ENCODE data around the gene PTPN1.
"Not testable (repeated sequence)": the region's sequence is repeated elsewhere in the genome, so short reads cannot be mapped to it uniquely, and the experiment has no call there.

The PTPN1 gene

GRCh38 chr20:50594231-50594590 is 84.0 kb downstream of the PTPN1 start:
- no peak for DNase-seq

GRCh38 chr20:50594591-50595432 is 84.6 kb downstream of the PTPN1 start:
- no peak for DNase-seq

GRCh38 chr20:50595433-50595895 is 85.3 kb downstream of the PTPN1 start:
- DNase-seq = no peak

DNA sequence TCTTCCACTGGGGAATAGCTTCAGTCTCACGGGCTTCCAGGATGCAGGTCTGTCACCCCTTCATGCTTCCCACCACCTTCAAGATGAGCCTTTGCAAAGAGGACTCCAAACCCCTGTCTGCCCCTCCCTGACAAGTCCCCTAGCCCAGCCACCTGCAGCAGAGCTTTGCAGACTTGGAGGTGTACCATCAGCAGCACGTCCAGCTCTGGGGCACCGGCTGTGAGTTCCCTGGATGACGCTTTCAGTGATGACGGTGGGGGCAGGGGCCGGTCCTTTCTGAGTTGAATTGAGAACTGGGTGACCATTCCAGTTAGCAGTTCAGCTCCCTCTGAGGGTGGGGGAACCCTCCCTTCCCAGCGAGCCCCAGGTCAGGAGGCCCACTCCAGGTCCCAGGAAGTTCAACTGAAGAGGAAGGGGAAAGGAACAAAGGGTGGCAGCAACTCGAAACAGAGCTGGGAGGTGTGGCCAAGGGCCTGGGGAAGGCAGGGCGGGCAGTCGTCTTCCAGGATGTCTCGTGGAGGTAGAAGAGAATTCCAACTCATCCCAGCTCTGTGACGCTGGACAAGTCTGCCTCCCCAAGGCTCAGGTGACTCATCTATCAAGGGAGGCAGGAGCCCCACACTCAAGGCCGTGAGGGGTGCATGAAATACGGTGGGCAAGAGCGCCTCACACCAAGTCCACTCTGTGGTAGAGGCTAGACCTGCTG is 86.0 kb downstream of the PTPN1 start:
- DNase-seq = no peak

DNA sequence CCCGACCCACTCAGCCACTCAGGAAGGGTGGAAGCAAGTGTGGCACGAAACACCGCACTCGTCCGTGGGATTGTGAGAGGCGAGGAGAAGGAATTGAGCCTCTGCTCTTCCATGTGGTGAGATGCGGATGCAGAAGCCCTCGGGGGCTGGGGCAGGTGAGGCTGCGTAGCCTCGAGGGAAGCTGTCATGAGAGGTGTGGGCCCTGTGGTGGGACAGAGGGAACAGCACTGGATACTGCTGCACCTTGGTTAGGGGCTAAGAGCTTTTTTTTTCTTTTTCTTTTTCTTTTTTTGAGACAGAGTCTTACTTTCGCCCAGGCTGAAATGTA is 86.5 kb downstream of the PTPN1 start:
- DNase-seq = no peak

- DNase-seq = no peak
Observed at GRCh38 chr20:50597406-50597969, 87.3 kb downstream of the PTPN1 start.

GRCh38 chr20:50598074-50598473 is 87.9 kb downstream of the PTPN1 start:
- no peak for DNase-seq

GRCh38 chr20:50598768-50599167 is 88.6 kb downstream of the PTPN1 start:
- DNase-seq = not testable (repeated sequence)

- DNase-seq = no peak
Observed at GRCh38 chr20:50600281-50600895, 90.2 kb downstream of the PTPN1 start.

GRCh38 chr20:50601511-50602431 is 91.6 kb downstream of the PTPN1 start:
- DNase-seq = no peak

- no peak for DNase-seq
Observed at GRCh38 chr20:50602432-50603088, 92.4 kb downstream of the PTPN1 start.

DNA sequence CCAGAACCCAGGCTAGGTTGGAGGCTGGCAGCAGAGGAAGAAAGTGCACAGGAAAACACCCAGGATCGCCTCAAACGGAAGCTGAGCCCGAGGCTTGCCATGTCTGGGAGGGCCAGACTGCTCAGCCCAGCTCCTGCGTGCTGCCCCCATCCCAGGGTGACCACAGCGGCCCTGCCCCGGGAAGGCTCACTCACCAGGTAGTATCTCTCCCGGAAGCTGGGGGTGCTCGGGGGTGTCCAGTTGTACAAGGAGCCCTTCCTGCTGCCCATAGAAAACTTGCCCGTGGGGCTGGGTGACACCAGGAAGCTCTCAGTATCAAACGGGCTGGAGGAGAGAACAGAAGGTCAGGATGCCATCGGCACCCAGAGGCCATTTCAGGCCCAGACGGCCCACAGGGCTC is 94.3 kb downstream of the PTPN1 start:
- DNase-seq = no peak

GRCh38 chr20:50605136-50605535 is 95.0 kb downstream of the PTPN1 start:
- no peak for DNase-seq

DNA sequence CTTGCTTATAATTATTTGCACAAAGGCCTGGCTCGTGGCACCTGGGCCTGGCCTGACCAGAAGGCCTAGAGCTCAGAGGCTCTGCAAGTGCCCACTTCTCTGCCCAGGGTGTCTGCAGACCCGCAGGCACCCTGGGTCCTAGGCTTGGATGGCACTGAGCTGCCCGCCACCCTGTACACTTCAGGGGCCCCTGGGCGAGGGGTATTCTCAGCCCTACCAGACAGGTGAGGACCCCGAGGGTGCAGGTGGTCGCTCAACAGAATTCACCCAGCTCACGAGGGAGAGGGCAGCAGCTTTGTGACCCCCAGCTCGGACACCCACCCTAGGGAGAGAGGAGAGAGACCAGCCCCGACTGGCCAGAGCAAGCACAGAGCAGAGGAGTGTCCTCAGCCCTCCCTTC is 97.3 kb downstream of the PTPN1 start:
- no peak for DNase-seq

- DNase-seq = no peak
Observed at GRCh38 chr20:50607850-50608749, 97.9 kb downstream of the PTPN1 start.

- no peak for DNase-seq
Observed at GRCh38 chr20:50608750-50609104, 98.5 kb downstream of the PTPN1 start.

DNA sequence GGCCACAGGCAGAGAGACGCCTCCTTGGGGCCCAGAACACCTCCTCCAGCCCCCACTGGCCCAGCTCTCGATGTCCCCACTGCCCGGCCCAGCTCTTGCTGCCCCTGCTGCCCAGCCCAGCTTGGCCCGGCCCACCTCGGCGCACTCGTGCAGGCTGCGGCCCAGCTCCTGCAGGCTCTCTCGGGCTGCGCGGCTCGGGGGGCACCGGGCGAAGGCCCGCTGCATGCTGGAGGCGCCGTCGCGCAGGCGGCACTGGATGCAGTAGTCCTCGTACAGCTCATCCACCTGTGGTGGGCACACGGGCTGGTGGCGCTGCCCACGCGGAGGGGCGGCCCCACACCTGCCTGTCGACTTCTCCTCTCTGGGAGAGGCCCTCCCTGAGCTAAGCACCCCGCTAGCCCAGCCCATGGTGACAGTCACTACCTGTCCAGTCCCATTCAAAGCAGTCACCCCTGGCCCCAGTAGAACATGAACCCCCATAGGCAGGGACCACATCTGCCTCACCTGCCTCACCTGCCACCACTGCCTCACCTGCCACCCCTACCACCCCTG is 99.3 kb downstream of the PTPN1 start:
- no peak for DNase-seq

DNA sequence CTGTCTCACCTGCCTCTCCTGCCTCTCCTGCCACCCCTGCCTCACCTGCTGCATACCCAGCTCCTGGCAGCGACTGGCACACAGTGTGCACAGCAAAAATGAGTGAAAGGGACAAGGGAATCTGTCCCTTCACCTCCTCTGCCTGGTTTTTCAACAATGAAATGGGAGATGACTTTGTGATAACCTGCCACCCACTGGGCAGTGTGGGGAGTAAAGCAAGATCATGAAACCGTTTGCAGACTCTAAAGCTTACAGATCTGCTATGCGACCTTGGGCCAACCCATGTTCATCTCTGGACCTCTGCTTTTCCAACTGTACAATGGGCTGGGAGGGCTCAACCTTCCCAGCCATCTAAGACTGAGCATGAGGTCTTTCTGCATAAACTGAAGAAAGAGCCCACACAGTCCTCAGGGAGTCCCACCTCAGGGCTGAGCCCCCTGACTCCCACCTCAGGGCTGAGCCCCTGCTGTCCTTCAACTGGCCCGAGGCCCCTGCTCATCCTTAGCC is 100.1 kb downstream of the PTPN1 start:
- DNase-seq = no peak

GRCh38 chr20:50611128-50611810 is 101.1 kb downstream of the PTPN1 start:
- no peak for DNase-seq
